Neural crest cell (in vitro differentiated cells): ENCODE data around the gene GJA5. TPM values are rescaled to one million over a fixed set of nuclear protein-coding genes. Genes with fewer than 3 reads are reported as not detected.

ENCODE experiments used
- DNase-seq: peaks from one replicate; pipeline ENCODE4 v3.0.0; 2021; ENCODE audit warnings: low read depth, mixed read lengths, low spot score
- H3K27ac Mint-ChIP-seq: one replicate; pipeline ENCODE4 v1.8.0; 2021; ENCODE audit warnings: mild to moderate bottlenecking, mixed read lengths; ENCODE audit not compliant: unreplicated experiment
- H3K27me3 Mint-ChIP-seq: 2 replicates; pipeline ENCODE4 v1.8.0; 2021; ENCODE audit warnings: low read depth, mild to moderate bottlenecking, mixed read lengths
- H3K36me3 Mint-ChIP-seq: 2 replicates; pipeline ENCODE4 v1.8.0; 2021; ENCODE audit warnings: low read depth, mild to moderate bottlenecking, mixed read lengths
- H3K4me1 Mint-ChIP-seq: 2 replicates; pipeline ENCODE4 v1.8.0; 2021; ENCODE audit warnings: mixed read lengths
- H3K4me3 Mint-ChIP-seq: one replicate; pipeline ENCODE4 v1.8.0; 2021; ENCODE audit warnings: mild to moderate bottlenecking, mixed read lengths
- H3K9me3 Mint-ChIP-seq: 2 replicates; pipeline ENCODE4 v1.8.0; 2021; ENCODE audit warnings: mixed read lengths
- long read RNA-seq: library from polyadenylated mRNA; unstranded; transcript quantifications from one replicate; pipeline ENCODE4 v2.0.0, GENCODE V29; 2020
- total RNA-seq: library from RNA; stranded (reverse); gene quantifications from 2 replicates; pipeline ENCODE4 v1.2.1, GENCODE V29; 2021
- TF ChIP-seq, protein P1 (sequence below): fragments of 200-600 bp; sonication (generic); conservative IDR thresholded peaks from 2 replicates; pipeline ENCODE4 v1.5.0; 2021; ENCODE audit warnings: antibody characterized with exemption, mild to moderate bottlenecking

Gene GJA5
- total RNA-seq = 1.1 and 1.2 TPM in 2 replicates
- long read RNA-seq = 0 reads

GRCh38 chr1:147760481-147761260 is at the start of gene GJA5:
GJA5 (minus strand) TSS chr1:147760602; CDS start chr1:147759238, 1,364 bp downstream.
- H3K4me3 Mint-ChIP-seq = no peak within 1 kb of the TSS
- H3K9me3 Mint-ChIP-seq = no peaks in the 10 kb centered on the region
- peaks cover 23% of the 10 kb centered on the region for H3K4me1 Mint-ChIP-seq
- TF ChIP-seq, protein P1, sequence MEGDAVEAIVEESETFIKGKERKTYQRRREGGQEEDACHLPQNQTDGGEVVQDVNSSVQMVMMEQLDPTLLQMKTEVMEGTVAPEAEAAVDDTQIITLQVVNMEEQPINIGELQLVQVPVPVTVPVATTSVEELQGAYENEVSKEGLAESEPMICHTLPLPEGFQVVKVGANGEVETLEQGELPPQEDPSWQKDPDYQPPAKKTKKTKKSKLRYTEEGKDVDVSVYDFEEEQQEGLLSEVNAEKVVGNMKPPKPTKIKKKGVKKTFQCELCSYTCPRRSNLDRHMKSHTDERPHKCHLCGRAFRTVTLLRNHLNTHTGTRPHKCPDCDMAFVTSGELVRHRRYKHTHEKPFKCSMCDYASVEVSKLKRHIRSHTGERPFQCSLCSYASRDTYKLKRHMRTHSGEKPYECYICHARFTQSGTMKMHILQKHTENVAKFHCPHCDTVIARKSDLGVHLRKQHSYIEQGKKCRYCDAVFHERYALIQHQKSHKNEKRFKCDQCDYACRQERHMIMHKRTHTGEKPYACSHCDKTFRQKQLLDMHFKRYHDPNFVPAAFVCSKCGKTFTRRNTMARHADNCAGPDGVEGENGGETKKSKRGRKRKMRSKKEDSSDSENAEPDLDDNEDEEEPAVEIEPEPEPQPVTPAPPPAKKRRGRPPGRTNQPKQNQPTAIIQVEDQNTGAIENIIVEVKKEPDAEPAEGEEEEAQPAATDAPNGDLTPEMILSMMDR = no peak
- H3K27me3 Mint-ChIP-seq = peaks cover 3% of the 10 kb centered on the region
- no peaks in the 10 kb centered on the region for H3K36me3 Mint-ChIP-seq
- DNase-seq = no peak
- H3K27ac Mint-ChIP-seq = no peak within 1 kb of the TSS

- TF ChIP-seq, protein P1 = no peak
- Mint-ChIP-seq H3K9me3 (no peaks in the 10 kb centered on the region), H3K27ac (no peak overlapping the region), H3K27me3 (no peaks in the 10 kb centered on the region), H3K36me3 (no peaks in the 10 kb centered on the region), H3K4me3 (no peak overlapping the region), H3K4me1 (no peaks in the 10 kb centered on the region)
- DNase-seq = no peak
Observed at GRCh38 chr1:147809236-147809635, 48.8 kb upstream of the GJA5 start.

GRCh38 chr1:147808025-147808424 is 47.6 kb upstream of the GJA5 start:
- no peaks in the 10 kb centered on the region for H3K27me3 Mint-ChIP-seq
- TF ChIP-seq, protein P1 = no peak
- H3K4me3 Mint-ChIP-seq = no peak overlapping the region
- H3K4me1 Mint-ChIP-seq = no peaks in the 10 kb centered on the region
- H3K36me3 Mint-ChIP-seq = no peaks in the 10 kb centered on the region
- DNase-seq = no peak
- H3K9me3 Mint-ChIP-seq = no peaks in the 10 kb centered on the region
- no peak overlapping the region for H3K27ac Mint-ChIP-seq

- Mint-ChIP-seq H3K36me3 (no peaks in the 10 kb centered on the region), H3K27me3 (no peaks in the 10 kb centered on the region), H3K9me3 (no peaks in the 10 kb centered on the region), H3K4me3 (no peak overlapping the region), H3K27ac (no peak overlapping the region), H3K4me1 (no peaks in the 10 kb centered on the region)
- TF ChIP-seq, protein P1 = no peak
- DNase-seq = no peak
Observed at GRCh38 chr1:147807405-147807804, 47.0 kb upstream of the GJA5 start.

- Mint-ChIP-seq H3K27me3 (no peaks in the 10 kb centered on the region), H3K4me3 (no peak overlapping the region), H3K36me3 (no peaks in the 10 kb centered on the region), H3K27ac (no peak overlapping the region), H3K4me1 (no peaks in the 10 kb centered on the region), H3K9me3 (peaks cover 2% of the 10 kb centered on the region)
- DNase-seq = no peak
- TF ChIP-seq, protein P1 = no peak
Observed at GRCh38 chr1:147804942-147805723, 44.7 kb upstream of the GJA5 start.
